Esophagus squamous epithelium (tissue), 5 donors: ENCODE results near the gene ANP32D. TPM values are rescaled to one million over a fixed set of nuclear protein-coding genes. Genes with fewer than 3 reads are reported as not detected.
"Not testable (repeated sequence)": the region's sequence is repeated elsewhere in the genome, so short reads cannot be mapped to it uniquely, and the experiment has no call there.

Source experiments
- DNase-seq: peaks from one replicate; lab custom pipeline; 2025; lab: John Stamatoyannopoulos, UW
- H3K27ac ChIP-seq, 4 donors: fragments of 200-600 bp; sonication (generic); one replicate each; pipeline ENCODE4 v1.5.1; 2016 to 2019; ENCODE audit warnings: mild to moderate bottlenecking in 1 of 4
- H3K27me3 ChIP-seq, 4 donors: fragments of 200-600 bp; sonication (generic); 1 replicate in 3 of 4; 2 replicates in 1 of 4; pipeline versions ENCODE4 v1.5.1 to v1.6.0; 2017 to 2021; ENCODE audit warnings: antibody characterized with exemption in 1 of 4
- H3K36me3 ChIP-seq, 3 donors: fragments of 200-600 bp; sonication (generic); one replicate each; pipeline ENCODE4 v1.5.1; 2016 to 2019
- H3K4me1 ChIP-seq, 3 donors: fragments of 200-600 bp; sonication (generic); one replicate each; pipeline ENCODE4 v1.5.1; 2017 to 2019
- H3K4me3 ChIP-seq, 4 donors: fragments of 200-600 bp; sonication (generic); 1 replicate in 3 of 4; 2 replicates in 1 of 4; pipeline ENCODE4 v1.5.1; 2016 to 2019; ENCODE audit warnings: mild to moderate bottlenecking in 2 of 4, moderate library complexity in 1 of 4
- H3K9me3 ChIP-seq, 3 donors: fragments of 200-600 bp; sonication (generic); one replicate each; pipeline ENCODE4 v1.5.1; 2016 to 2019
- POLR2A ChIP-seq, 4 donors: fragments of 450-650 bp; IDR thresholded peaks; one replicate each; pipeline ENCODE4 v1.6.1; 2017; ENCODE audit warnings: antibody characterized with exemption in 4 of 4, mild to moderate bottlenecking in 4 of 4, moderate library complexity in 3 of 4
- WGBS, 2 donors: methylation state at CpG; one replicate each; pipeline ENCODE4 v1.1.5; 2018; 5-methylcytosine and 5-hydroxymethylcytosine counted together
- intact Hi-C: fragments of 100-400 bp; cut with DNase I; formaldehyde crosslinking; loops from one replicate; pipeline ENCODE4 v1.15.0; 2022
- total RNA-seq, 4 donors: library from RNA; depleted of rRNA; stranded (reverse); fragments of >200 nt; gene quantifications; one replicate each; pipeline ENCODE4 v1.1.0, GENCODE V29; 2016
- TF ChIP-seq, protein P1 (sequence below), 6 experiments: fragments of 450-650 bp in 4 of 6; fragments of 200-600 bp in 2 of 6; sonication (generic) in 2 of 6; IDR thresholded peaks; one replicate each; pipeline ENCODE4 v1.5.1; 2016 to 2019; ENCODE audit warnings: antibody characterized with exemption in 6 of 6, mild to moderate bottlenecking in 4 of 6, moderate library complexity in 4 of 6
- donor health status: DM: yes; HTN: yes; CAD: no.

The ANP32D gene
- total RNA-seq, result not detected

DNA sequence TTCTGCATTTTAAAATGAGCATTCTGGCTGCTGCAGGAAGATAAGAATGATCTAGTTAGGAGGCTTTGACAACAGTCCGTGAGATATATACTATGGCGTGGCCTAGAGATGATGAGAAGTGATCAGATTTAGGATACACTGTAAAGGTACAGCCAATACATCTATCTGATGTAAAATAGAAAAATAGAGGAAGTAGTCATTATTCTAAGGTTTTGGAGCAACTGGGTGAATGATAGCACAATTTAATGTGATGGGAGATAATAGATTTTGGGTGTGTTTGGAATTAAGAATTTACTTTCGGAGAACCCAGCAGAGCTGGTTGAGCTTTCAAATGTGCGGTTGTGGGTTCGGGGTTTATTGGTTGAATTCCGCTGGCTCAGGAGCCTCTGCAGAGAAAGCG, at the start of gene ANP32D:
Gene ANP32D, plus strand, starts transcription at position 301 of the 400 bp plus-strand sequence. CDS start 106 bp downstream, outside the sequence.
- no peak for TF ChIP-seq POLR2A (IDR thresholded peaks at IDR 0.05)
- TF ChIP-seq, protein P1, sequence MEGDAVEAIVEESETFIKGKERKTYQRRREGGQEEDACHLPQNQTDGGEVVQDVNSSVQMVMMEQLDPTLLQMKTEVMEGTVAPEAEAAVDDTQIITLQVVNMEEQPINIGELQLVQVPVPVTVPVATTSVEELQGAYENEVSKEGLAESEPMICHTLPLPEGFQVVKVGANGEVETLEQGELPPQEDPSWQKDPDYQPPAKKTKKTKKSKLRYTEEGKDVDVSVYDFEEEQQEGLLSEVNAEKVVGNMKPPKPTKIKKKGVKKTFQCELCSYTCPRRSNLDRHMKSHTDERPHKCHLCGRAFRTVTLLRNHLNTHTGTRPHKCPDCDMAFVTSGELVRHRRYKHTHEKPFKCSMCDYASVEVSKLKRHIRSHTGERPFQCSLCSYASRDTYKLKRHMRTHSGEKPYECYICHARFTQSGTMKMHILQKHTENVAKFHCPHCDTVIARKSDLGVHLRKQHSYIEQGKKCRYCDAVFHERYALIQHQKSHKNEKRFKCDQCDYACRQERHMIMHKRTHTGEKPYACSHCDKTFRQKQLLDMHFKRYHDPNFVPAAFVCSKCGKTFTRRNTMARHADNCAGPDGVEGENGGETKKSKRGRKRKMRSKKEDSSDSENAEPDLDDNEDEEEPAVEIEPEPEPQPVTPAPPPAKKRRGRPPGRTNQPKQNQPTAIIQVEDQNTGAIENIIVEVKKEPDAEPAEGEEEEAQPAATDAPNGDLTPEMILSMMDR (IDR thresholded peaks at IDR 0.05), result no peak
- DNase-seq, result no peak
- Histone ChIP-seq H3K4me1 (no peaks in the 10 kb centered on the region), H3K9me3 (peaks cover 0 to 23% (median 8%) of the 10 kb centered on the region in 3 donors), H3K4me3 (no peak within 1 kb of the TSS), H3K36me3 (no peaks in the 10 kb centered on the region), H3K27ac (no peak within 1 kb of the TSS), H3K27me3 (no peaks in the 10 kb centered on the region)
- WGBS, 2 donors, result 93 to 94% methylated on average over 7 of the region's 7 CpGs
- intact Hi-C loops, result no loop called here

DNA sequence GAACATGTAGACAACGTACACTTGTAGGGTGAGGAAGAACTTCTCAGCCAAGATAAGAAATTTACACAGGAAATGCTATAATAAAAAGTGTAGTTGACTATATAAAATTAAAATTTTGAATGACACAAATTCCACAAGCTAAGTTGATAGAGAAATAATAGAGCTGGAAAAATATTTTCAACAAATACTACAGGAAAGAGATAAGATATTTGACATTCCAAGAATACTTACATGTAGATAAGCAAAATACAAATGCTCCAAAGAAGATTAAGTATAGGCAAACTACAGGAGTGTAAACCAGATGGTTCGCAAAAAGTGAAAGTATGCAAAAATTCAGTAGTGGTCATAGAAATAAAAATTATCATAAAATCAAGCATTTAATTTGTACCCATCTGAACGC, 49.2 kb upstream of the ANP32D start:
- H3K4me1 ChIP-seq, result no peaks in the 10 kb centered on the region
- H3K9me3 ChIP-seq, result no peaks in the 10 kb centered on the region
- no peak overlapping the region for H3K27ac ChIP-seq
- WGBS, 2 donors, result 65 to 68% methylated on average over 3 of the region's 3 CpGs
- no peak for DNase-seq
- H3K4me3 ChIP-seq, result no peak overlapping the region
- no peak for TF ChIP-seq POLR2A (IDR thresholded peaks at IDR 0.05)
- TF ChIP-seq, protein P1 (IDR thresholded peaks at IDR 0.05), result no peak
- intact Hi-C loops, result no loop called here
- H3K27me3 ChIP-seq, result no peaks in the 10 kb centered on the region
- no peaks in the 10 kb centered on the region for H3K36me3 ChIP-seq

DNA sequence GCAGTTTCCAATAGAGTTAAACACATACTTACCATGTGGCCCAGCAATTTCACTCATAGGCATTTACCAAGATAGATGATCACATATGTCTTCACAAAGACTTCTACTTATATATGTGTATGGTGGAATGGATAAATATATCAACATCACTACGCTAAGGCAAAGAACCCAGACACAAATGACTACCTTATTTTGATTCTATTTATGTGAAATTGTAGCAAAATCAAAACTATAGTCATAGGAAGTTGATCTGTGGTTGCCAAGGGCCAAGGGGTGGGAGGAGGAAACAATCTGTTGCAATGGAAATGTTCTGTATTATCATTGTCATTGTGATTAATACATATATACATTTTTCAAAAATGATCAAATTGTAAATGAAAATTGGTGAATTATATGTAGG, 47.7 kb upstream of the ANP32D start:
- intact Hi-C loops, result no loop called here
- TF ChIP-seq POLR2A (IDR thresholded peaks at IDR 0.05), result no peak
- TF ChIP-seq, protein P1 (IDR thresholded peaks at IDR 0.05), result no peak
- DNase-seq, result no peak

DNA sequence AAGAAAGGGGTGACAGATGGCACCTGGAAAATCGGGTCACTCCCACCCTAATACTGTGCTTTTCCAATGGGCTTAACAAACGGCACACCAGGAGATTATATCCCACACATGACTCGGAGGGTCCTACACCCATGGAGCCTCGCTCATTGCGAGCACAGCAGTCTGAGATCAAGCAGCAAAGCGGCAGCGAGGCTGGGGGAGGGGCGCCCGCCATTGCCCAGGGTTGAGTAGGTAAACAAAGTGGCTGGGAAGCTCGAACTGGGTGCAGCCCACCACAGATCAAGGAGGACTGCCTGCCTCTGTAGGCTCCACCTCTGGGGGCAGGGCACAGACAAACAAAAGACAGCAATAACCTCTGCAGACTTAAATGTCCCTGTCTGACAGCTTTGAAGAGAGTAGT, 38.3 kb upstream of the ANP32D start:
- H3K27ac ChIP-seq, H3K4me3 ChIP-seq, H3K4me1 ChIP-seq, DNase-seq, H3K36me3 ChIP-seq, H3K27me3 ChIP-seq, H3K9me3 ChIP-seq, intact Hi-C loops: not testable (repeated sequence)
- WGBS, 2 donors, result 88% methylated on average over 4 of the region's 10 CpGs; no CpG with 5 or more reads in 1 of the 2 donors

More for the DNA sequence above, 47.7 kb upstream of the ANP32D start:
- H3K4me1 ChIP-seq, result no peaks in the 10 kb centered on the region
- H3K9me3 ChIP-seq, result no peaks in the 10 kb centered on the region
- no peaks in the 10 kb centered on the region for H3K27me3 ChIP-seq
- 75 to 76% methylated on average over 1 of the region's 1 CpG for WGBS, 2 donors
- H3K4me3 ChIP-seq, result no peak overlapping the region
- H3K36me3 ChIP-seq, result no peaks in the 10 kb centered on the region
- H3K27ac ChIP-seq, result no peak overlapping the region

DNA sequence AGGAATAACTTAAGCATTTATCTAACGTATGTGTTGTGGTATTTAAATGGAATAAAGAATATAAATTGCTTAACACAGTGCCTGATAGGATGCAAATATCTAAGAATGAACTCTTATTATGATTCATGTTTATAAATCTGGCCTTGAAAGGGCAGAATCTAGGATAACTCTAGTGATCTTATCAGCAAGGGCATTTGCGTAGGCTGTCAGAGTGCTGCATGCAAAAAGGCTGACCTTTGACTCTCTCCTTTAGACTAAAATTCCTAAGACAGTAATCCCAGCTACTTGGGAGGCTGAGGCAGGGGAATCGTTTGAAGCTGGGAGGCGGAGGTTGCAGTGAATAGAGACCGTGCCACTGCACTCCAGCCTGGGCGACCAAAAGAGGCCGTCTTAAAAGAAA, 31.3 kb upstream of the ANP32D start:
- no peaks in the 10 kb centered on the region for H3K36me3 ChIP-seq
- intact Hi-C loops, result no loop called here
- TF ChIP-seq, protein P1 (IDR thresholded peaks at IDR 0.05), result no peak
- TF ChIP-seq POLR2A (IDR thresholded peaks at IDR 0.05), result no peak
- 77 to 78% methylated on average over 7 of the region's 7 CpGs for WGBS, 2 donors
- no peak overlapping the region for H3K4me3 ChIP-seq
- peaks cover 0 to 2% (median 1%) of the 10 kb centered on the region in 3 donors for H3K4me1 ChIP-seq
- no peak for DNase-seq
- H3K9me3 ChIP-seq, result no peaks in the 10 kb centered on the region
- H3K27ac ChIP-seq, result no peak overlapping the region
- no peaks in the 10 kb centered on the region for H3K27me3 ChIP-seq
